HFF-Myc (cell line): Measurements from ENCODE around the gene LATS1.

Source experiments
- DNase-seq: peaks from one replicate; pipeline ENCODE4 v3.0.0-alpha.2; 2011; ENCODE audit warnings: low read depth; ENCODE audit errors: extremely low read depth
- H3K4me3 ChIP-seq: replicated peaks from 2 replicates; pipeline ENCODE4 v1.5.1; 2011; ENCODE audit warnings: low read depth, mild to moderate bottlenecking, control low read depth, low read length
- TF ChIP-seq, protein P1 (sequence below): IDR thresholded peaks from 2 replicates; pipeline ENCODE4 v1.5.1; 2012; ENCODE audit warnings: mild to moderate bottlenecking, low read depth, low read length, control low read depth; ENCODE audit errors: missing control alignments

LATS1 gene

DNA sequence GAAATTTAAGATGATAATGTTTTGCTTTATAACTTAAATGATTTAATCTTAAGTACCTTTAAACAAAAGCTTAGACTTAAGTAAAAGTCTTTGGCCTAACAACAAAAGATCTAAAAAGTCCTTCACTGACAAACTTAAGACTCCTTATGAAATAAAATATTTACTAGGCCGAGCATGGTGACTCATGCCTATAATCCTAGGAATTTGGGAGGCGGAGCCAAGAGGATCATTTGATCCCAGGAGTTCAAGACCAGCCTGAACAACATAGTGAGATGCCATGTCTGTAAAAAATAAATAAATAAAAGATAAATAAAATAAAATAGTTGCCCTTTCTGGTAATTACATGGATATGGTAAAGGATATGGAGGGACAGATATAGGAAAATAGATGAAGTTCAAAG, 81.8 kb downstream of the LATS1 start:
- peak; percentile 30 for DNase-seq
- no peak overlapping the region for H3K4me3 ChIP-seq
- TF ChIP-seq, protein P1, sequence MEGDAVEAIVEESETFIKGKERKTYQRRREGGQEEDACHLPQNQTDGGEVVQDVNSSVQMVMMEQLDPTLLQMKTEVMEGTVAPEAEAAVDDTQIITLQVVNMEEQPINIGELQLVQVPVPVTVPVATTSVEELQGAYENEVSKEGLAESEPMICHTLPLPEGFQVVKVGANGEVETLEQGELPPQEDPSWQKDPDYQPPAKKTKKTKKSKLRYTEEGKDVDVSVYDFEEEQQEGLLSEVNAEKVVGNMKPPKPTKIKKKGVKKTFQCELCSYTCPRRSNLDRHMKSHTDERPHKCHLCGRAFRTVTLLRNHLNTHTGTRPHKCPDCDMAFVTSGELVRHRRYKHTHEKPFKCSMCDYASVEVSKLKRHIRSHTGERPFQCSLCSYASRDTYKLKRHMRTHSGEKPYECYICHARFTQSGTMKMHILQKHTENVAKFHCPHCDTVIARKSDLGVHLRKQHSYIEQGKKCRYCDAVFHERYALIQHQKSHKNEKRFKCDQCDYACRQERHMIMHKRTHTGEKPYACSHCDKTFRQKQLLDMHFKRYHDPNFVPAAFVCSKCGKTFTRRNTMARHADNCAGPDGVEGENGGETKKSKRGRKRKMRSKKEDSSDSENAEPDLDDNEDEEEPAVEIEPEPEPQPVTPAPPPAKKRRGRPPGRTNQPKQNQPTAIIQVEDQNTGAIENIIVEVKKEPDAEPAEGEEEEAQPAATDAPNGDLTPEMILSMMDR, result no peak

DNA sequence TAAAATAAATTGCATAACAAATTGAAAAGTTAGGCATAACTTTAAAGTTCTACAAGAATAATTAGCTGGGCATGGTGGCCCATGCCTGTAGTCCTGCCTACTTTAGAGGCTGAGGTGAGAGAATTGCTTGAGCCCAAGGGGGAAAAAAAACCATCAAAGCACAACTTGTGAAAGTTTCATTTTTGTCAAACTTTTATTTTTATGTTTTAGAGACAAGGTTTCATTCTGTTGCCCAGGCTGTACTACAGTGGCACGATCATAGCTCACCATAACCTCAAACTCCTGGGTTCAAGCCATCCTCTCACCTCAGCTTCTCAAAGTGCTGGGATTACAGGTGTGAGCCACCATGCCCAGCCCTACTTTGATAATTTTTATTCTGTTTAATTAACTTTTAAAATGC, 83.6 kb downstream of the LATS1 start:
- DNase-seq, result no peak
- TF ChIP-seq, protein P1, result no peak
- H3K4me3 ChIP-seq, result no peak overlapping the region

DNA sequence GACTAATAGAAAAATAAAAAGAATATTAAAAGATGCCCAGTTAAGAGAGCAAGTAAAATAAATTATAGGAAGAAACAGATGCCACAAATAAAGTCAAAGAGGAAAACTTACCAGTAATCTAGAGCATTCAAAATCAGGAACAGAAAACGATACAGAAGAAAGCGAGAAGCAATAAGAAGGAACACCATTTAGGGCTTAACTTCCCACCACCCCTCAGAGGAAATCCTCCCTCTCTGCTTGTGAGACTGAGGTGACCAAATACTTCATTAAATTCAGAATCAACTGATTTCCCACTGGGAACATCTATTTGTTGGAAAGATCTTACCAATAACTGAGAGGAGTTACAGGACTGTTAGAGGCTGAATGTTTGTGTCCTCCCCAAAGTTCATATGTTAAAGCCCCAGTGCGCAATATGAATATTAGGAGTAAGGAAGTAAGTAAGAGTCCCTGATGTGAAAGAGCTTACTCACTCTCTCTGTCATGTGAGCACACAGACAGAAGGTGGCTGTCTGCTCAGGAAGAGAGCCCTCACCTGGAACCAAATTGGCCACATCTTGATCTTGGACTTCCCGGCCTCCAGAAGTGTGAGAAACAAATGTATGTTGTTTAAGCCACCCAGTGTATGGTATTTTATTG, 88.9 kb downstream of the LATS1 start:
- no peak overlapping the region for H3K4me3 ChIP-seq

DNA sequence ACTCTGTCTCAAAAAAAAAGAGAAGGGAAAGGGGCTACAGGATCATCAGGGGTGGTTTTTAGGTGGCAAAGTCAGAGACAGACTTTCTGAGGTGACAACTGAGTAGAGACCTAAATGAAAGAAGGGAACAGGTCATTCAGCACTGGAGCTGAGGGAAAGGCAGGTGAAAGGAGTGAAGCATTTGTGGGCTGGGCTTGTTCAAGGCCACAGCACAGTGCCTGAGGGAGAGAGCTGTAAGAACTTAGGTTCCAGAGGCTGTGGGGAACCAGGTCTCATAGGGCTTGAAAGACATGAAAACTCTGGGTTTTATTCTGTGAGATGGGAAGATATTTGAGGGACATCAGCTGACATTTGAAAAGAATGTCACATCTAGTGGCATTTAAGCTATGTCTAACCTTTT, 90.2 kb downstream of the LATS1 start:
- no peak overlapping the region for H3K4me3 ChIP-seq
- no peak for DNase-seq
- TF ChIP-seq, protein P1, result no peak

More for the DNA sequence above, 88.9 kb downstream of the LATS1 start:
- DNase-seq, result no peak
- TF ChIP-seq, protein P1, result no peak

DNA sequence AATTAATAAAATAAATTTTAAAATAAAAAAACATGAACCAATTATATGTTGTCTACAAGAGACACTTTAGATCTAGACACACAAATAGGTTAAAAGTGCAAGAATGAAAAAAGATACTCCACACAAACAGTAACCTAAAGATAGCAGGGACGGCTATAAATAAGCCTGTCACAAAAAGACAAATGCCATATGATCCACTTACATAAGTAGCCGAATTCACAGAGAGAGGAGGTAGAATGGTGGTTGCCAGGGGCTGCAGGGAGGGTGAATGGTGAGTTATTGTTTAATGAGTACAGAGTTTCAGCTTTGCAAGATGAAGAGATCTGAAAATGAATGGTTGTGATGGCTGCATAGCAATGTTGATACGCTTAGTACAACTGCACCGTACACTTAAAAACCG, 102.1 kb downstream of the LATS1 start:
- DNase-seq, result no peak
- TF ChIP-seq, protein P1, result no peak
- no peak overlapping the region for H3K4me3 ChIP-seq

DNA sequence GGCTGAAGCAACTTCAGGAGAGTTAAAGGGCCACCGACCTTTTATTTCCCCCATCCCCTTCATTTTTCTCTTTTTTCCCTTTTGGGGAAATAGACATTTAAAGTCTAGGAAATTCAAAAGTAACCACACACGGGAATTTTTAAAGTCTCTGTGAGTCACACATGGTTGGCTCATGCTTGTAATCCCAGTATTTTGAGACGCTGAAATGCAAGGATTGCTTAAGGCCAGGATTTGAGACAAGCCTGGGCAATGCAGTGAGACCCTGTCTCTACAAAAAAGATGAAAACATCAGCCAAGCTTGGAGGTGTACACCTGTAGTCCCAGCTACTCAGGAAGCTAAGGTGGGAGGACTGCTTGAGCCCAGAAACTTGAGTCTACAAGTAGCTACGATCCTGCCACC, 103.6 kb downstream of the LATS1 start:
- TF ChIP-seq, protein P1, result no peak
- no peak for DNase-seq
- H3K4me3 ChIP-seq, result no peak overlapping the region

DNA sequence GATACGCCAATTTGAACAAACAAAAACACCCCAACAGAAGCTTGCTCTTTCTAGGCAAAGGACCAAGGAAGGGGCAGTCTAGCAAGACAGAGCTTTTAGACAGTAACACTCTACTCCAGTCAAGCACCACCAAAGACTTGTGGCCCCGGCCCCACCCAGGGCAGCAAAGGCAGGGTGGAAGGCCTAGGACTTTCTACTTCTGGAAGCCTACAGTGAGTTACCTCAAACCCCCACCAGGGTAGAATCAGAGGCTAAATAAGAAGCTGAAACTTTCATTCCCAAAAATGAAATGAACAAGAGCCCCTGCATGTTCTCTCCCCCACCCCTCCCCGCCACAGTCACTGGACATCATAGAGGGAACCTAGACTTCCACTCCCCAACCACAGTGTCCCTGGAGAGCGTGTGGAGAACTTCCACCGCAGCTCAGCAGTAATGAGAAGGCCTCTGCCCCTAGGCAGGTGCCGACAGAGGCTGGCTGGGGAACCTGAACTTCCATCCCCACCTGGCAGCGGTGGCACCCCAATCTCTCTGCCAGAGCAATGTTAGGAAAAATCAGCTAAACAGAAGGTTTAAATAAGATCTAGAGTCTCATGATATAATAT, 109.4 kb downstream of the LATS1 start:
- DNase-seq, result no peak
- H3K4me3 ChIP-seq, result no peak overlapping the region
- TF ChIP-seq, protein P1, result no peak
